T-helper 1 cell treated with Interleukin-12 subunit alpha and Interleukin-12 subunit beta and Interleukin-4 antibody, amounts not matched to agents 30 ng/mL and 1 ng/mL, for 36 hours (primary cell): ENCODE measurements around the gene EFS. TPM values are rescaled to one million over a fixed set of nuclear protein-coding genes. Genes with fewer than 3 reads are reported as not detected.

Experiments
- intact Hi-C: fragments of 100-400 bp; cut with micrococcal nuclease; formaldehyde crosslinking; loops from one replicate; pipeline ENCODE4 v1.15.1; 2024
- total RNA-seq: library from RNA; stranded (reverse); gene quantifications from 2 replicates; pipeline ENCODE4 v1.2.3, GENCODE V29; 2022

Gene EFS
- total RNA-seq, 1 donor from 2014 or later = not detected

- intact Hi-C loops = loop anchor here (1.0 to 10.0 kb wide), 7 partner anchors 52 to 1347 kb away; partner anchors contain the start of genes DAD1 and NGDN
These were observed 36.8 kb downstream of the EFS start for GRCh38 chr14:23327947-23328744.

DNA sequence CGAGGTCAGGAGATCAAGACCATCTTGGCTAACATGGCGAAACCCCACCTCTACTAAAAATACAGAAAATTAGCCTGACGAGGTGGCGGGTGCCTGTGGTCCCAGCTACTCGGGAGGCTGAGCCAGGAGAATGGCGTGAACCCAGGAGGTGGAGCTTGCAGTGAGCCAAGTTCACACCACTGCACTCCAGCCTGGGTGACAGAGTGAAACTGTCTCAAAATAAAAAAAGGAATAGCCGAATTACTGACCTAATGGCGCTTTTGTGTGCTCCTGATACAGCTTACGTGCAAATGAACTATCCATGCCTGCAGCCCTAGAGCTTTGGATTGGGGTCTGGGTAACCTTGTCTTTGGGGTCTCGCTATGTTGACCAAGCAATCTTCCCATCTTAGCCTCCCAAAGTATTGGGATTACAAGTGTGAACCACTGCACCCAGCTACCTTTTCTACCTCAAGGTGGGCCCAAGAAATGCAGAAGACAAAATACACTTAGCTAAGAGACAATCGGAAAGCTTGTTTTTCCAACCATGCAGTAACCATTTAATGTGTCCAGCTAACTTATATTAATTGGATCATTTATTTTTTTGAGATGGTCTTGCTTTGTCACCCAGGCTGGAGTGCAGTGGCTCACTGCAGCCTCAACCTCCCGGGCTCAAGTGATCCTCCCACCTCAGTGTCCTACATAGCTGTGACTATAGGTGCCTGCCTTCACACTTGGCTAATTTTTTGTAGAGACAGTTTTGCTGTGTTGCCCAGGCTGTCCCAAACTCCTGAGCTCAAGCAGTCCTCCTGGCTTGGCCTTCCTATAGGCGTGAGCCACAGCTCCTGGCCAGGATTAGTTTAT, 38.3 kb downstream of the EFS start:
- intact Hi-C loops = loop anchor here (10.0 kb wide), 2 partner anchors 742 to 1348 kb away; partner anchors contain the start of gene DAD1

DNA sequence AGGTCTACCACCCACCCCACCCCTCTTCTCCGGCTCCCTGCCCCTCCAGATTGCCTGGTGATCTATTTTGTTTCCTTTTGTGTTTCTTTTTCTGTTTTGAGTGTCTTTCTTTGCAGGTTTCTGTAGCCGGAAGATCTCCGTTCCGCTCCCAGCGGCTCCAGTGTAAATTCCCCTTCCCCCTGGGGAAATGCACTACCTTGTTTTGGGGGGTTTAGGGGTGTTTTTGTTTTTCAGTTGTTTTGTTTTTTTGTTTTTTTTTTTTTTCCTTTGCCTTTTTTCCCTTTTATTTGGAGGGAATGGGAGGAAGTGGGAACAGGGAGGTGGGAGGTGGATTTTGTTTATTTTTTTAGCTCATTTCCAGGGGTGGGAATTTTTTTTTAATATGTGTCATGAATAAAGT, 39.2 kb downstream of the EFS start:
- intact Hi-C loops = loop anchor here (10.0 kb wide), 2 partner anchors 741 to 1349 kb away; partner anchors contain the start of gene DAD1

GRCh38 chr14:23324993-23325392, 40.0 kb downstream of the EFS start:
- intact Hi-C loops = loop anchor here (5.0 to 10.0 kb wide), 5 partner anchors 453 to 1350 kb away; partner anchors contain the start of genes CHMP4A, DAD1, LRP10 and SDR39U1

- intact Hi-C loops = loop anchor here (5.0 to 10.0 kb wide), 5 partner anchors 452 to 1350 kb away; partner anchors contain the start of genes CHMP4A, DAD1, LRP10 and SDR39U1
These were observed 40.5 kb downstream of the EFS start for GRCh38 chr14:23324455-23324846.

- intact Hi-C loops = loop anchor here (5.0 to 10.0 kb wide), 5 partner anchors 452 to 1351 kb away; partner anchors contain the start of genes CHMP4A, DAD1, LRP10 and SDR39U1
These were observed 41.0 kb downstream of the EFS start for GRCh38 chr14:23323838-23324454.

DNA sequence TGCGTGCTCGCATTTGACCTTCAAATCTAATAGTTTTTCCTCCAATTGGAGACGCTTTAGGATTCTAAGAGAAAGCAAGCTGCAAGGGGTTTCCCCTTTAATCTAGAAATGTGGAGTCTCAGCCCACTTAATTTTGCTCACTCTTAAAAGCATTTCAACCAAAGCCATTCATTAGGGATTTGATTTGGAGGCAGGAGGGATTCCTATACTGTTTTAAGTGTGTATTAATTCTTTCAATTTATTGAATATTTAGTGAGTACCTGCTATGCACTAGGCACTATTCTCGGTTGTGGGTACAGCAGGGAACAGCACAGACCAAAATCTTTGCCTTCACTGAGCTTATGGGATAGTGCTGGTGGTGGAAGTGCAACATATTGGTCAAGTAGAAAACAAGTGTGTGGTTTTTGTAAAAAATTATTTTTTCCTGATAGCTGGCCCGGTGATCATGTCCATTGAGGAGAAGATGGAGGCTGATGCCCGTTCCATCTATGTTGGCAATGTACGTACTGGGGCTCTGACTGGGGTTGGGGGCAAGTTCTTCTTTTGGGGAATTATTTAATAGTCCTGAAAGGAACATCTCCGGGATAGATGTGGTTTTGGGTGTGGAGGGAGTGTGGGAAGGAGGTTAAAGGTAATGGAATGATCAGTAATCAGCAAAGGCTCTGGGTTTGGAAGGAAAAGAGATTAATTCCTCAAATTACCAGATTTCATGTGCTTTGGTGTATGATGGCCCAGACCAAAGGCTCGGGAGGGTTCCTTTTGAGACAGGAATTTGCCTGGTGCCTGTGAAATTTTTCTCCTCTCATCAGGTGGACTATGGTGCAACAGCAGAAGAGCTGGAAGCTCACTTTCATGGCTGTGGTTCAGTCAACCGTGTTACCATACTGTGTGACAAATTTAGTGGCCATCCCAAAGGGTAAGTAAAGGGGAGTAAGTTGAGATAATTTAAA, 42.1 kb downstream of the EFS start:
- intact Hi-C loops = loop anchor here (1.0 to 10.0 kb wide), 6 partner anchors 58 to 1352 kb away; partner anchors contain the start of genes CHMP4A, DAD1, LRP10 and SDR39U1

DNA sequence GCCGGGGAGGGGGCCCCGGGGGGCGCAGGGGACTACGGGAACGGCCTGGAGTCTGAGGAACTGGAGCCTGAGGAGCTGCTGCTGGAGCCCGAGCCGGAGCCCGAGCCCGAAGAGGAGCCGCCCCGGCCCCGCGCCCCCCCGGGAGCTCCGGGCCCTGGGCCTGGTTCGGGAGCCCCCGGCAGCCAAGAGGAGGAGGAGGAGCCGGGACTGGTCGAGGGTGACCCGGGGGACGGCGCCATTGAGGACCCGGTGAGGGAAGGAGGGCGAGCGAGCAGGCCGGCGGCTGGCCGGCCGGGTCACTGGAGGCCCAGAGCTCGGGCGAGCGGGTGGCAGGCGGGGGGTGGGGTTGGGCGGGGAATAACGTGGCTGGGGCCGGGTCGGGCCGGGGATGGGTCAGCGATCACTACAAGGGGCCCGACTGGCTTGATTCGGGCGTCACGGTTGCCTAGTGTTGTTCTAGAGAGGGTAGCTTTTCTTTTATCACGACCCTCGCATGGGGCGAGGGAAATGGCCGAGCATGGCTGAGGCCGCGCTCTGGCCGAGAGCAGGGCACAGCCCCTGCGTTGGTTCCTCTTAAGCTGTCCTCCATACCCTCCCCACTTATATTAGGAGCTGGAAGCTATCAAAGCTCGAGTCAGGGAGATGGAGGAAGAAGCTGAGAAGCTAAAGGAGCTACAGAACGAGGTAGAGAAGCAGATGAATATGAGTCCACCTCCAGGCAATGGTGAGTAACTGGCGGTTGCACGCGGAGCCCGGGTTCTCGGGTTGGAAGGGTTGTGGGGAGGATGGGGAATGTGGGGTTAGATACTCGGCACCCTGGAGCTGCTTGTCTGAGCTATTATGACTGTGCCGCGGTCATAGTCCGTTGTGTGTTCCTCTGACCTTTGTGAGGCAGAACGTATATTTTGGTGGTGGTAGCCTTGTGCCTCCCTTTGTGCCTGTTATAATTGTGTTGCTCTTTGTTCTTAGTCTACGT, 43.1 kb downstream of the EFS start:
- intact Hi-C loops = loop anchor here (1.0 to 10.0 kb wide), 16 partner anchors 21 to 1353 kb away; partner anchors contain the start of genes ACIN1, C14orf119, CHMP4A and DAD1

GRCh38 chr14:23320584-23321571, 44.1 kb downstream of the EFS start, which contains the start of gene PABPN1:
Gene PABPN1 (plus strand): TSS chr14:23321457. CDS start chr14:23321470, 13 bp downstream.
- intact Hi-C loops = loop anchor here (1.0 to 10.0 kb wide), 15 partner anchors 20 to 1354 kb away; partner anchors contain the start of genes ACIN1, C14orf119, CHMP4A and DAD1

GRCh38 chr14:23319746-23320583, 45.0 kb downstream of the EFS start:
- intact Hi-C loops = loop anchor here (5.0 to 10.0 kb wide), 5 partner anchors 448 to 1355 kb away; partner anchors contain the start of genes CHMP4A, DAD1, LRP10 and SDR39U1

- intact Hi-C loops = no loop called here
These were observed 48.7 kb downstream of the EFS start for GRCh38 chr14:23316300-23316699.

GRCh38 chr14:23310546-23310945, 54.4 kb downstream of the EFS start:
- intact Hi-C loops = no loop called here

DNA sequence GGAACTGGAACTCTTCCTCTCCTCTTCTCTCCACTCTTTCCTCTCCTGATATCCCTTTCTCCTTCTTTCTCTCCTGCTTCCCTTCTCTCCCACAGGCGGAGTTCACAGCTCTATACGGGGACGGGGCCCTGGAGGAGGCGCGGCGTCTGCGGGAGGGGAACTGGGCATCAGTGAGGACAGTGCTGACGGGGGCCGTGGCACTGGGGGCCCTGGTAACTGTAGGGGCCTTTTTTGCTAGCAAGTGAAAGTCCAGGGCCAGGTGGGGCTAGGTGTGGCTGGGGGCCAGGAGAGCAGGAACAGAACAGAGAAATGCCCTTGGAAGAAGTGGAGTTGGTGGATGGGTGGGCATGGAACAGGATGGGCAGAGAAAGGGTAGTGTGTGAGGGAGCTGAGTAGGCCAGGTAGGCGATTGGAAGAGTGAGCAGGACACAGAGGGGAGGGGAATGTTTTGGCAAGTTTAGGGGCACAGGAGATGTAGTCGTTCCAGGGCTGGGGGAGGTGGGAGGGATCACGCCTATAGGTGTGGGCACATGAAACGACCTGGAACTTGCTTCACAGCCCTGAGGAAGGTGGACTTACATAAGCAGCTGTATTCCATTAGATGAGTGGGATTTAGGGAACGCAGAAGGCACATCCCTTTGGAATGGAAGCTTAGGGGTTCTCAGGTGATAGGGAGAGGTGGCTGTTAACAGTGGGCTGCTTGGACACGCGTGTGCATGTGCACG, 56.1 kb downstream of the EFS start:
- intact Hi-C loops = loop anchor here (10.0 kb wide), 2 partner anchors 754 to 836 kb away; partner anchors contain the start of genes EMC9, PSME2 and RNF31

DNA sequence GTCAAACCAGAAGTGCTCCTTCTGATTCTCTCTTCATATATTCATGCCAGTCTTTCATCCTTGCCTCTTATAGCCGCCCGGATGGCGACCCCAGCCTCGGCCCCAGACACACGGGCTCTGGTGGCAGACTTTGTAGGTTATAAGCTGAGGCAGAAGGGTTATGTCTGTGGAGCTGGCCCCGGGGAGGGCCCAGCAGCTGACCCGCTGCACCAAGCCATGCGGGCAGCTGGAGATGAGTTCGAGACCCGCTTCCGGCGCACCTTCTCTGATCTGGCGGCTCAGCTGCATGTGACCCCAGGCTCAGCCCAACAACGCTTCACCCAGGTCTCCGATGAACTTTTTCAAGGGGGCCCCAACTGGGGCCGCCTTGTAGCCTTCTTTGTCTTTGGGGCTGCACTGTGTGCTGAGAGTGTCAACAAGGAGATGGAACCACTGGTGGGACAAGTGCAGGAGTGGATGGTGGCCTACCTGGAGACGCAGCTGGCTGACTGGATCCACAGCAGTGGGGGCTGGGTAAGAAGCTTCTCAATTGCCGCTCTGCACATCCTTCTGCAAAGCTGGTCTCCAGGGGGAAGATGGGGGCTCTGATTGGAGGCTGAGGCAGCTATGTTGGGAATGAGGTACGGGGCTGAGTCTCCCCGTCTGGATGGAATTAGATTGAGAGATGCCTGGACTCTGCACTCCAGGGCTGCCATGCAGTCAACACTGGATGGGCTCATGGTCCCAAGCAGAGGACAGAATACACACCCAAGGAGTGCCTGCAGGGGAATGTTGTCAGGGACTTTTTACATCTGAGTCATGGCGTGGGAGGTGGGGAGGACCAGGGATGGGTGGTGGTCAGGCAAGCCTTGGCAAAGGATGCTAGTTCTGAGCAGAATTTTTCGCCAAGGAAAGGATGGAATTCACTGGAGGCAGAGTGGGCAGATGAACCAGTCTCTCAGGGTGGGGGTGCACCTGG, 57.0 kb downstream of the EFS start:
- intact Hi-C loops = loop anchor here (10.0 kb wide), 2 partner anchors 753 to 837 kb away; partner anchors contain the start of genes EMC9, PSME2 and RNF31
